Rectal smooth muscle tissue (tissue), 1 donor: Measurements from ENCODE around the gene SKOR1.

ENCODE experiments used
- H3K27ac ChIP-seq: one replicate; pipeline ENCODE4 v1.7.0; 2013; ENCODE audit warnings: low read depth, low read length, inconsistent platforms
- H3K27me3 ChIP-seq: one replicate; pipeline ENCODE4 v1.7.0; 2013; ENCODE audit warnings: low read length; ENCODE audit not compliant: control insufficient read depth, insufficient read depth
- H3K36me3 ChIP-seq: one replicate; pipeline ENCODE4 v1.7.0; 2013; ENCODE audit warnings: low read length; ENCODE audit not compliant: control insufficient read depth, insufficient read depth
- H3K4me1 ChIP-seq: one replicate; pipeline ENCODE4 v1.7.0; 2013; ENCODE audit warnings: low read length; ENCODE audit not compliant: control insufficient read depth, insufficient read depth
- H3K4me3 ChIP-seq: one replicate; pipeline ENCODE4 v1.7.0; 2013; ENCODE audit warnings: low read length
- H3K9ac ChIP-seq: one replicate; pipeline ENCODE4 v1.7.0; 2013; ENCODE audit warnings: low read length

Gene SKOR1

DNA sequence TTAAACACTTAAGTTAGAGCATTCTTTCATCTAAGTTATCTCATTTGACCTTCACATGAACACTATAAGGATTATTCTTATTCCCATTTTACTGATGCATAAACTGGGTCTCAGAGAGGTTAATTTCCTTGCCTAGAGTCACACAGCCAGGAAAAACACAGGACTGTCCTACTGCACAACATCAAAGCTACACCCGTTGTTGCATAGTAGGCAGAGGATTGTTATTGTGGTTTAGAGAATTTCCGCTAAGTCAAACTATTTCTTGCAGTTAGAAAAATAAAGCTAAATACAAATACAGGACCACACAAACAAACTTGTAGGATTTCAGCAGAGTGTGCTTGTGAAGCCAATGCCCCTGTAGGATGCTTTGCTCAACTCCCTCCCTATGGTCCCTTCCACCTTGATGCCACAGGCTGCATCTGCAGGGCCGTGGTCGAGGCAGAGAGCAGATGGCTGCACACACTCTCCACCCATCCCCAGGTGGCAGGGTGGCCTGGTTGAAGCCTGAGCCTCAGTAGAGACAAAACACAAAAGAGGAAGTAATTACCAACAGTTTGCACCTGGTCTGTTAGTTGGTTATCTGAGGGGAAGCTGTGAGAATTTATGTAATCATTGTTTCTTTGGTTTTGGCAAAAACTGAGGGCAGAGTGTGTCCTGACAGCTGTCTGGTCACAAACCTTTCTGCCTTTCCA is 41.1 kb upstream of the SKOR1 start:
- Histone ChIP-seq H3K27ac (no peak overlapping the region), H3K4me1 (no peaks in the 10 kb centered on the region), H3K9ac (no peak overlapping the region), H3K36me3 (peaks cover 5% of the 10 kb centered on the region), H3K4me3 (no peak overlapping the region), H3K27me3 (no peaks in the 10 kb centered on the region)

DNA sequence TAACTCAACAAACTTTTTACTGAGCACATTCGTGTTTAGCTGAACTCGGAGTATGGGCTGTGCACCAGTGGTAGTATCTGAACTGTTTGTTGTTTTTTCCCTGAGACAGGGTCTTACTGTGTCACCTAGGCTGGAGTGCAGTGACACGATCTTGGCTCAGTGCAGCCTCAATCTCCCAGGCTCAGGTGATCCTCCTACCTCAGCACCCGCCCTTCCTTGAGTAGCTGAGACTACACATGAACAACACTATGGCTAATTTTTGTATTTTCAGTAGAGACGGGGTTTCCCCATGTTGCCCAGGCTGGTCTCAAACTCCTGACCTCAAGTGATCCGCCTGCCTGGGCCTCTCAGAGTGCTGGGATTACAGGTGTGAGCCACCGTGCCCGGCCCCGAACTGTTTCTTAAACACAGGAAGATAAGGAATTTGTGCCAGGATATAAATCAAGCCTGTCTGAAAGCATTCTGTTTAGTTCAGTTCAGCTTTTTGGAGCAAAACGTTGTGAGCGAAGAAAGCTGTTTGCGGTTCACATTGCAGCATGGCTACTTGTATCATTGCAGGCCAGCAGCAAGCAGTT is 40.4 kb upstream of the SKOR1 start:
- Histone ChIP-seq H3K27me3 (no peaks in the 10 kb centered on the region), H3K4me3 (no peak overlapping the region), H3K4me1 (no peaks in the 10 kb centered on the region), H3K27ac (no peak overlapping the region), H3K36me3 (peaks cover 5% of the 10 kb centered on the region), H3K9ac (no peak overlapping the region)

DNA sequence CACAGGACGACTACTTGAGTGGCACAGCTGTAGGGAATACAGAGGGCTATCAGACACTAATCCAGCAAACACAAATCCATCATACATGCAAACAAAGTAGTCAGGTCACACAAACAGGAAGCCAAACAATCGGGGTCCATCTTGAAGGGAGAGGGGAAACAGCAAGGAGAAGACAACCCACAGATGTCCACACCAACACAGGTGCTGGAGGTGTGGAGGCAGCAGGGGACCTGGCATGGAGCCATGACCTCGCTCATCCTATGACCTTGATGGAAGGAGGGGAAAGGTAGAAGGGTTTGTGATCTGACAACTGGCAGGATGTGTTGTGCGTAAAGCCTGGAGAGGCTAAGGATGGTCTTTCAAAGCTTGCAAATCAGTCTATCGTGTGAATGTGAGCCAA is 39.9 kb upstream of the SKOR1 start:
- Histone ChIP-seq H3K36me3 (peaks cover 5% of the 10 kb centered on the region), H3K4me3 (no peak overlapping the region), H3K9ac (no peak overlapping the region), H3K27ac (no peak overlapping the region), H3K4me1 (no peaks in the 10 kb centered on the region), H3K27me3 (no peaks in the 10 kb centered on the region)

DNA sequence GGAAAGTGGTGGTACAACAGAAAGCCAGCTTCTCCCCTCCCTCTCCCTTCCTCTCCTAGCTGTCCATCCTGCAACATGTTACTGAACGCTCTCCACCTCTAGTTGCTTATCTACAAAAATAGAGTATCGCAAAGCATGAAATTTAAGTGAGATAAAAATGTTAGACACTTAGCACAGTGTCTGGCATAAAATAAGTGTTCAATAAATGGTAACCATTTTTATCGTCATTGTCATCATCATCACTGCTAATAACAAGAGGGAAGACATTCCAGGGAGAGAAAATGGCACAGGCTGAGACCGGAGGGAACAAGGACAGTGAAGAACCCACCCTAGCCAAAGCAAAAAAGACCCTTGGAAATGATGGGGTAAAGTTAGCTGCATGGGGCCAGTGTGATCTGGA is 38.7 kb upstream of the SKOR1 start:
- no peaks in the 10 kb centered on the region for H3K27me3 ChIP-seq
- no peaks in the 10 kb centered on the region for H3K4me1 ChIP-seq
- no peak overlapping the region for H3K9ac ChIP-seq
- H3K4me3 ChIP-seq, result no peak overlapping the region
- peaks cover 5% of the 10 kb centered on the region for H3K36me3 ChIP-seq
- no peak overlapping the region for H3K27ac ChIP-seq

DNA sequence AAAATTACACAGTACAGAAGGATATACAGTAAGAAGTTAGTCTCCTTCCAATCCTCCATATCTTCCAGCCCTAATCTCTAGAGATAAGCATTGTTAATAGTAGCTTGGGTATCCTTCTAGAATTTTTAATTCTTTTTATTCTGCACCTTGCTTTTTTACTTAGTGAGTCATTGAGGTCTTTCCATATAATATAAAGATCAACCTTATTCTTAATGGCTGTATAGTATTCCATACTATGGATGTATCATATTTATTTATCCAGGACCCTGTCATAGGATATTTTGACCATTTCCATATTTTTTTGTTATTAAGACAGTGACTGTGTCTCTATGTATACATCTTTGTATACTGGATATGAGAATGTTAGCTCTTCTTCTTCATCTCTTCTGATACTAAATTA is 36.3 kb upstream of the SKOR1 start:
- Histone ChIP-seq H3K4me1 (no peaks in the 10 kb centered on the region), H3K27ac (no peak overlapping the region), H3K9ac (no peak overlapping the region), H3K36me3 (no peaks in the 10 kb centered on the region), H3K27me3 (no peaks in the 10 kb centered on the region), H3K4me3 (no peak overlapping the region)

DNA sequence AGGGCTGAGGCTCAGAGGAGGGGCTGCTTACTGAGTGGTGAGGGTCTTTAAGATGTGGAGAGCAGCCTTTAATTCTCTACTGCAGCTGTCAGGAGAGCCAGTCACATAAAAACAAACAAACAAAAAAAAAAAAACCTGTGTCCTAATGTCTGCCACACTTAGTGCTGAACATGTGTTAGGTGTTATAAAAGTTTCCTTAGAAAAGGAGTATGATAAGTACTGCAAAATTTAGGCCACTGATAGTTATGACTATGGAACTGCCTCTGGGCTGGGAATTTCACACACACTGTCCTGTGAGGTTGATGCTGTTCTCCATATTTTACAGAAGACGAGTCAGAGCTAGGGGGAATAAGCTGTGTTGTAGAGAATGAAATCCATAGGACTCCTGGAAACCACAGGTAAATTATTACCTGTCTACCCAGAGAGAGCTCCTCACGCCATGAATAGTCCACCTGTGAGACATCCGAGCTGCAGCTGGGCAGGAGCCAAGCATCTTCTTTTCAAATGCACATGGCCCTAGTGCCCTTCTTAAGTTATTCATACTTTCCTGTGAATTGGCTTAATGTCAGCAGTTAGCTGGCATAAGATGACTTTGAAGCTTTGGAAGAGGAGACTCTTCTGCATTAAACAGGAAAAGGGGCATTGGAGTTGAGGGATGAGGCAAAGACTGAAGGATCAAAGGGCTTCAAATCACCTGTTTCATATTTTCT is 34.5 kb upstream of the SKOR1 start:
- no peaks in the 10 kb centered on the region for H3K4me1 ChIP-seq
- no peaks in the 10 kb centered on the region for H3K36me3 ChIP-seq
- no peak overlapping the region for H3K4me3 ChIP-seq
- H3K9ac ChIP-seq, result no peak overlapping the region
- H3K27me3 ChIP-seq, result no peaks in the 10 kb centered on the region
- no peak overlapping the region for H3K27ac ChIP-seq

DNA sequence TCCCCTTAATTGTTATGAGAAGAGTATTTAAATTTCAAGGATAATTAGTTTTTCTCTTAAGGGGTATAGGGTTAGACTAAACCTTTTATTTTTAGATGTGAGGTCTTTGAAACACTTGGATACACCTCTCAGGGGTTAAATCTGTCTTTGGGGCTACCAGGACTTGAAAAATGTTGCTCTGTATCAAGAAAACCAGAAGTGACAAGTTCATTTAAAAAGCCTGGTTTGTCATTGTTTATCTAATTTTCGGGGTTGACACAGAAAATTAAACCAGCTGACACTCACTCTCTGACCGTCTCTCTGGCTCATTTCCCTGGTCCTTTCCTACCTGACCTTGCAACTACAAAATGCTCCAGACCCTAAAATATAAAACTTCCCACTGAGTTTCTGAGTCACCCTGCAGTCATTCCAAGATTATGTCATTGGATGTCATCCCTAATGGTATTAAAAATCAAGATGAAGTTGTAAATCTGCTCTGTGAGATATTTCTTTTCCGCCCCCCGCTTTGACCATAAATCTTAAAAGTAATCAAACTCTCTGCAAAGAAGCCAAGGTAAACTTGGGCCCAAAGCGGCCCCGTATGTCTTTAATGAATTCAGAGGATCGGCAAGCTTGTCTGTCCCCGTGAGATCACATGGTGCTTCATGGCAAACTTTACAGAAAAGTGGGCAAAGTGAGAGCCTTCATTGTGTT is 32.9 kb upstream of the SKOR1 start:
- no peaks in the 10 kb centered on the region for H3K27me3 ChIP-seq
- H3K9ac ChIP-seq, result no peak overlapping the region
- H3K27ac ChIP-seq, result no peak overlapping the region
- no peaks in the 10 kb centered on the region for H3K4me1 ChIP-seq
- no peaks in the 10 kb centered on the region for H3K36me3 ChIP-seq
- H3K4me3 ChIP-seq, result no peak overlapping the region

DNA sequence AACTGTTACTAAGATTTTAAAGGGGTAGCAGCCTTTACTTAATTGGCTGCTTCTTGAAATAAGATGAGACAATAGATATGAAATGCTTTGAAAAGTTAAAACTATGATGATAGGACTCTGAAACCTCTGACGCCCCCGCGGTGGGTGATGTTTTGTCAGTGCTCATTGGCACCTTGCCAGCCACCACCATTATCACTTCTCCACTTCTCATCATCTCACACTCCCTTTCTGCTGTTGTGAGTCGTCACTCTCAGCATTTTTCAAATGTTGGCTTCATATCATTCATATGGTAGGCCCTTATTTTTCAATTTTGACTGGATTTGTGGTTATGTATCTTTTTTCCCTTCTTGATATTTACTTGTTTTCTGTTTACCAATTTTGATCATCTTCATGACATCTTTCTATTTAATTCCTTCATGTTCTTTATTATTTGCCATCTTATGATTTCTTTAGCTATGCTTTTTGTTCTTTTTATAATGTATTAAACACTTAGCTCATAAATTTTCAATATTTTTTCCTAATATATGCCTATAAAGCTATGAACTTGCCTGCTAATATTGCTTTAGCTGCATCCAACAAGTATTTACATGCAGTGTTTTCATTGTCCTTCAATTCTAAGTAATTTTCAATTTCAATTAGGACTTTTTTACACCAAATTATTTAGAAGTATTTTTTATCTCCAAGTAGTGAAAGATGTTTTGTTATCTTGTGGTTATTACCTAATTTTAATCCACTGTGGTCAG is 30.3 kb upstream of the SKOR1 start:
- Histone ChIP-seq H3K4me3 (no peak overlapping the region), H3K36me3 (no peaks in the 10 kb centered on the region), H3K4me1 (no peaks in the 10 kb centered on the region), H3K27ac (no peak overlapping the region), H3K9ac (no peak overlapping the region), H3K27me3 (no peaks in the 10 kb centered on the region)

DNA sequence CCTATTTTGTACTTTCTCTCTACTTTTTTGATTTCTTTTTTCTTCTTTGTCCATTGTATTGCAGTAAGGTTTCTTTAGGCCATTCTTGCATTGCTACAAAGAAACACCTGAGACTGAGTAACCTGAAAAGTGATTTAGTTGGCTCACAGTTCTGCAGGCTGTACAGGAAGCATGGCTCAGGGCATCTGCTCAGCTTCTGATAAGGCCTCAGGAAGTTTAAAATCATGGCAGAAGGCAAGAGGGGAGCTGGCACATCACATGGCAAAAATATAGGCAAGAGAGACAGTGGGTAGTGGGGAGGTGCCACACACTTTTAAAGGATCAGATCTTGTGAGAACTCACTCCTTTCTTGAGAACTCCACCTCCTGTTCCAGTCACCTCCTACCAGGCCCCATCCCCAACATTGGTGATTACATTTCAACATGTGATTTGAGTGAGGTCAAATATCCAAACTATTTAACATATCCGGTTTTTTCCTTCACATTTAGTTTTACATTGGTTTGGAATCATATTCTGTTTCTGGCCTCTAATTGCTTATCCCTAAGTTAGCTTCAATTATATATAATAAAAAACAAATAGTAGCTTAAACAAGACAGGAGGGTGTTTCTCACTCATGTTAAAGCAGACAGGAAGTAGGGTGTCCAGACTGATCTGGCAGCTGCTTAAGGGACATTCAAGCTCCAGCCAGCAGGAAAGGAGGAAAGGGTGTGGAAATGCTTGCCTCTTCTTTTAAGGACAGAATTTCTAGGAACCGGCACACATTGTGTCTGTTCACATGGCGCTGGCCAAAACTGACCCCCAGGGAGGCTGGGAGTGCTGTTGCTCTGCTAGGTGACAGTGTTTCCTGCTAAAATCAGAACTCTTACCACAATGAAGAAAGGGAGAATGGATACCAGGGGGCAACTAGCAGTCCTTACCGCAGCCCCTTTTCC is 28.8 kb upstream of the SKOR1 start:
- H3K27ac ChIP-seq, result no peak overlapping the region
- no peaks in the 10 kb centered on the region for H3K4me1 ChIP-seq
- no peaks in the 10 kb centered on the region for H3K36me3 ChIP-seq
- no peak overlapping the region for H3K9ac ChIP-seq
- H3K27me3 ChIP-seq, result no peaks in the 10 kb centered on the region
- no peak overlapping the region for H3K4me3 ChIP-seq

DNA sequence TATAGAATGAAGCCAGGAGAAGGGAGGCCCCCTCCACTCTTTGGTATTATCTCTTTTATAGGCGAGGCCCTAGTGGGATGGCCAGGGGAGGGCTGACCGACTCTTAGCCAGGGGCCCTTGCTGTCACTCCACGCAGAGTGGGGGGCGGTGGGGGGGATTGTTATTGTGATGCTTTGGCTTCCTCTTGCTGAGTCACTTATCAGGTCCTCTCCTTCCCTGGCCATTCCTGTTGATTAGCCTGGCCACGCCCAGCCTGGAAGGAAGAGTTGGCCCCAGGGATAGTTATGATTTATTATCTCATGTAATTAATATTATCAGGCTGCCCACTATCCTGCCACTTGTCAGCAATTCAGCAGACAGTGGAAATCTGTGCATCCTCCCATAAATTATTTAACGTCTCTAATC is 25.5 kb upstream of the SKOR1 start:
- no peak overlapping the region for H3K9ac ChIP-seq
- no peaks in the 10 kb centered on the region for H3K4me1 ChIP-seq
- H3K27me3 ChIP-seq, result no peaks in the 10 kb centered on the region
- H3K36me3 ChIP-seq, result no peaks in the 10 kb centered on the region
- H3K4me3 ChIP-seq, result no peak overlapping the region
- no peak overlapping the region for H3K27ac ChIP-seq

DNA sequence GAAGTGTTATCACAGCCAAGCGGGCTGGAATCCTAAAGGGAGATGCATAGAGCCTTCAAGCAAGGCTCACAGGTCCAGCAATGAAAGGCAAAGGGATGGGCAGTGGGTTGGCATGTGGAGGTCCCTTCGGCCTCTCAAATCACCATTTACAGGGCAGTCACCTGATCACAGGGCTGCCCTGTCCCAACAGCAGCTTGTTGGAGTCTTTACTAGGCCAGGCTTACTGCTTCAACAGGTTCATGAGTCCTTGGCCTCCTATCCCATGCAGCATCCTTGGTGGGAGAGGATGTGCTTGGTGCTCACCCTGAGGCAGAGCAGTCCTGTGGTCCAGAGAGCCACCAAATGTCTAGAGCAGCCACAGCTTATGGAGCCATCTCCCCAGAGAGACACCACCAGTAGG is 24.2 kb upstream of the SKOR1 start:
- H3K27me3 ChIP-seq, result no peaks in the 10 kb centered on the region
- H3K36me3 ChIP-seq, result no peaks in the 10 kb centered on the region
- no peak overlapping the region for H3K27ac ChIP-seq
- H3K9ac ChIP-seq, result no peak overlapping the region
- H3K4me3 ChIP-seq, result no peak overlapping the region
- H3K4me1 ChIP-seq, result no peaks in the 10 kb centered on the region
